HG02884 (cell line): ENCODE data around the gene AKR1C2.

Experiments used
- ATAC-seq: cut with Tn5 transposase; IDR thresholded peaks from one replicate; pipeline ENCODE4 v1.9.1; 2021; ENCODE audit warnings: mild to moderate bottlenecking, moderate library complexity; ENCODE audit not compliant: unreplicated experiment

Gene AKR1C2

DNA sequence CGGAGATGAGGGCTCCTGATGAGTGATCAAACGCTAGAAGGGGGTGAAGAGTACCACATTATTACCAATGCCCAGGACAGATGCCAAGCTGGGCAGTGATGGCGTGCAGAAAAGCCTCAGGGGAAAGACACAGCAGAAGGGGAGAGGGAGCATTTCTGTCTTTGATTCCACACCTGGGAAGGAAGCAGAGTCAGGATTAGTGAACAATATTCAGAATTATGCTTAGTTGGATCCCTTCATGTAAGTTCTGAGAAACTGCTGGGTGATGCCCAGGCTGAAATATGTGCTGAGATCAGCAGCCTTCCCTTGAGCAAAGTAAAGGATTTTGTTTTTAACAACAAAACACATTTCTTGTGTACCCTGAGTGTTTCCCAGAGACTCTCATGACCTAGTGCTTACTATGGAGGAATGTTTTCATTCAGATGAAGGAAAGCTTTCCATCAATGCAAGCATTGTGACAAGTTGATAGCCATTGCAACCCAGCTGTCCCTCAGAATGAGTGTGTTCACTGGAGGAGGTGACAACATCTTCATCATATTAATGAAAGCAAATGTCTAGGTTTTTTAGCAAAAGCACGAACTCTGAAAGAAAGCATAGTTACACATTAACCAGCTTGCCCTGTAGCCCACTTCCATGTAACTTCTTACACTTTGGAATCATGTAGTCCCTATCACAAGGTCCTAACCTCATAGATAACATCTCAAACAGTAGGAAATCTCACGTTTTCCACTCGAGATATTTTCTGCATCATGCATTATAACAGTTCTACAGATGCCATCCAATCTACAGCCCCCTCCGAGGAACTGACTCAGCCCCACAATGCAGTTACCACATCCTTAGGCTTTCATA, 64.2 kb downstream of the AKR1C2 start:
- no peak for ATAC-seq
